ENCODE data around the gene SCYGR2. TPM values are rescaled to one million over a fixed set of nuclear protein-coding genes. Genes with fewer than 3 reads are reported as not detected.

Gene SCYGR2
- total RNA-seq, 1 experiment from 2014 or later: not detected

GRCh38 chr2:227566012-227566411 lies 32.7 kb upstream of the SCYGR2 start:
- Mint-ChIP-seq H3K9me3 (no peaks in the 10 kb centered on the region), H3K27ac (peak overlapping the region in 1 of 3 experiments; percentile 60; a peak in 2 of 7 replicates), H3K27me3 (ENCODE audit: low read depth) (no peaks in the 10 kb centered on the region), H3K4me1 (peaks cover 3 to 7% of the 10 kb centered on the region in 2 experiments; a peak in 2 of 4 replicates), H3K36me3 (ENCODE audit: insufficient read depth in 1 of 3, low read depth in 3 of 3) (no peaks in the 10 kb centered on the region), H3K4me3 (no peak overlapping the region)
- H3K23ac ChIP-seq (ENCODE audit: insufficient read length, low read depth, low read length): no peak overlapping the region
- H3K4me1 ChIP-seq (ENCODE audit: insufficient read depth, low read length): no peaks in the 10 kb centered on the region
- no peak overlapping the region for H4K5ac ChIP-seq (ENCODE audit: insufficient read length, low read depth, low read length)
- H2BK120ac ChIP-seq (ENCODE audit: low read depth, low read length, poor library complexity, severe bottlenecking): no peak overlapping the region
- no peaks in the 10 kb centered on the region for H4K20me1 ChIP-seq (ENCODE audit: control insufficient read depth, insufficient read depth, insufficient read length)
- no peak overlapping the region for H3T11ph ChIP-seq (ENCODE audit: low read length)
- no peak overlapping the region for H3K56ac ChIP-seq (ENCODE audit: insufficient read length, low read depth, low read length)
- H3K79me1 ChIP-seq (ENCODE audit: insufficient read depth, low read depth, low read length, poor library complexity, severe bottlenecking): no peaks in the 10 kb centered on the region
- no peak overlapping the region for H3K4me2 ChIP-seq (ENCODE audit: insufficient read depth, insufficient read length, low read length)
- no peak for TF ChIP-seq CTCF (conservative IDR thresholded peaks at IDR 0.05)
- H3K9me3 ChIP-seq (ENCODE audit: control insufficient read depth, low read depth, low read length): no peaks in the 10 kb centered on the region
- no peak overlapping the region for H4K8ac ChIP-seq (replicated peaks; ENCODE audit: insufficient read length, low read depth, low read length)
- no peak overlapping the region for H3K14ac ChIP-seq (ENCODE audit: insufficient read depth, low read length)
- H2BK15ac ChIP-seq (ENCODE audit: low read depth, low read length): no peak overlapping the region
- H2AFZ ChIP-seq (ENCODE audit: low read length): no peak overlapping the region
- no peak overlapping the region for H3K27ac ChIP-seq (ENCODE audit: insufficient read length, low read depth, low read length)
- H3K9ac ChIP-seq (ENCODE audit: extremely low read depth, insufficient read length, low read length): no peak overlapping the region
- no peak overlapping the region for H3K4ac ChIP-seq (ENCODE audit: low read depth, low read length)
- H4K91ac ChIP-seq (ENCODE audit: insufficient read length, low read depth, low read length): no peak overlapping the region
- H3K27me3 ChIP-seq (ENCODE audit: insufficient read depth, low read length): no peaks in the 10 kb centered on the region
- H2AK5ac ChIP-seq (ENCODE audit: insufficient read length, low read length): no peak overlapping the region
- DNase-seq: no peak
- H3K18ac ChIP-seq (ENCODE audit: insufficient read length, low read depth, low read length): no peak overlapping the region
- no peak overlapping the region for H2BK5ac ChIP-seq (ENCODE audit: insufficient read length, low read length)
- H3K23me2 ChIP-seq (ENCODE audit: insufficient read length, low read depth, low read length, poor library complexity, severe bottlenecking): no peaks in the 10 kb centered on the region
- H3K79me2 ChIP-seq (ENCODE audit: insufficient read depth, low read length): no peaks in the 10 kb centered on the region
- no peak overlapping the region for H2BK20ac ChIP-seq (ENCODE audit: low read depth, low read length, poor library complexity, severe bottlenecking)
- WGBS (ENCODE audit: extremely low coverage, insufficient read length, low lambda C conversion rate): no CpG with 5 or more reads among the region's 3 CpGs
- no peak overlapping the region for H2BK12ac ChIP-seq (ENCODE audit: insufficient read length, low read depth, low read length)

All from H9 (cell line).